ENCODE results near the gene ENHO. TPM values are rescaled to one million over a fixed set of nuclear protein-coding genes. Genes with fewer than 3 reads are reported as not detected.

The ENHO gene
- total RNA-seq, 2 experiments from 2014 or later, result 0.45 TPM; not detected in 1

GRCh38 chr9:34499076-34499475 lies 23.7 kb downstream of the ENHO start:
- H3K27me3 Mint-ChIP-seq, result peaks cover 3% of the 10 kb centered on the region
- no peaks in the 10 kb centered on the region for H3K4me1 Mint-ChIP-seq (ENCODE audit: low read depth)
- Histone ChIP-seq H3K9me3 (ENCODE audit: control insufficient read depth in 1 of 2, insufficient read depth in 1 of 2, low read length in 2 of 2) (no peaks in the 10 kb centered on the region), H3K27ac (ENCODE audit: low read depth in 1 of 2, low read length in 2 of 2) (no peak overlapping the region), H3K4me3 (ENCODE audit: low read length) (no peak overlapping the region), H3K36me3 (ENCODE audit: insufficient read depth, low read length) (no peaks in the 10 kb centered on the region), H3K4me1 (ENCODE audit: insufficient read depth, low read length) (peaks cover 3% of the 10 kb centered on the region), H3K27me3 (ENCODE audit: control insufficient read depth in 1 of 2, insufficient read depth in 2 of 2, low read length in 2 of 2) (peaks cover 0 to under 1% of the 10 kb centered on the region in 2 experiments)
- DNase-seq (no peak), ATAC-seq (ENCODE audit: poor library complexity) (no peak)
- no peaks in the 10 kb centered on the region for H3K9me3 Mint-ChIP-seq
- intact Hi-C loops (cut with DNase I, micrococcal nuclease), result no loop called here
- CTCF ChIA-PET, result no interaction called here
- no peaks in the 10 kb centered on the region for H3K36me3 Mint-ChIP-seq (ENCODE audit: low read depth)
- H3K27ac Mint-ChIP-seq, result no peak overlapping the region
- no peak overlapping the region for H3K4me3 Mint-ChIP-seq
- POLR2A ChIA-PET, result no interaction called here
- no peak for TF ChIP-seq CTCF (IDR thresholded peaks at IDR 0.05)

- intact Hi-C loops (cut with DNase I, micrococcal nuclease), result no loop called here
- Mint-ChIP-seq H3K27ac (no peak overlapping the region), H3K36me3 (ENCODE audit: low read depth) (no peaks in the 10 kb centered on the region), H3K27me3 (peaks cover 6% of the 10 kb centered on the region), H3K4me1 (ENCODE audit: low read depth) (no peaks in the 10 kb centered on the region), H3K9me3 (no peaks in the 10 kb centered on the region), H3K4me3 (no peak overlapping the region)
- peaks cover 3% of the 10 kb centered on the region for H3K4me1 ChIP-seq (ENCODE audit: insufficient read depth, low read length)
- DNase-seq, result no peak
- H3K36me3 ChIP-seq (ENCODE audit: insufficient read depth, low read length), result no peaks in the 10 kb centered on the region
- no peaks in the 10 kb centered on the region for H3K9me3 ChIP-seq (ENCODE audit: control insufficient read depth in 1 of 2, insufficient read depth in 1 of 2, low read length in 2 of 2)
- no peak overlapping the region for H3K4me3 ChIP-seq (ENCODE audit: low read length)
- ChIA-PET POLR2A (no interaction called here), CTCF (no interaction called here)
- H3K27me3 ChIP-seq (ENCODE audit: control insufficient read depth in 1 of 2, insufficient read depth in 2 of 2, low read length in 2 of 2), result peaks cover 0 to 2% of the 10 kb centered on the region in 2 experiments
- no peak for ATAC-seq (ENCODE audit: poor library complexity)
- no peak overlapping the region for H3K27ac ChIP-seq (ENCODE audit: low read depth in 1 of 2, low read length in 2 of 2)
- no peak for TF ChIP-seq CTCF (IDR thresholded peaks at IDR 0.05)
Observed at GRCh38 chr9:34498553-34498952, 24.2 kb downstream of the ENHO start.

- no peak overlapping the region for H3K27ac Mint-ChIP-seq
- Histone ChIP-seq H3K4me1 (ENCODE audit: insufficient read depth, low read length) (peaks cover 3% of the 10 kb centered on the region), H3K27ac (ENCODE audit: low read depth in 1 of 2, low read length in 2 of 2) (no peak overlapping the region), H3K9me3 (ENCODE audit: control insufficient read depth in 1 of 2, insufficient read depth in 1 of 2, low read length in 2 of 2) (no peaks in the 10 kb centered on the region), H3K4me3 (ENCODE audit: low read length) (no peak overlapping the region), H3K27me3 (ENCODE audit: control insufficient read depth in 1 of 2, insufficient read depth in 2 of 2, low read length in 2 of 2) (peaks cover 4 to 8% of the 10 kb centered on the region in 2 experiments), H3K36me3 (ENCODE audit: insufficient read depth, low read length) (no peaks in the 10 kb centered on the region)
- no peaks in the 10 kb centered on the region for H3K9me3 Mint-ChIP-seq
- H3K36me3 Mint-ChIP-seq (ENCODE audit: low read depth), result no peaks in the 10 kb centered on the region
- ChIA-PET CTCF (interaction anchor here (1.3 to 1.5 kb wide), 2 partner anchors 37 to 58 kb away, joined by 3 read pairs; no protein-coding TSS in a partner anchor), POLR2A (no interaction called here)
- DNase-seq (no peak), ATAC-seq (ENCODE audit: poor library complexity) (no peak)
- no peak for TF ChIP-seq CTCF (IDR thresholded peaks at IDR 0.05)
- peaks cover 20% of the 10 kb centered on the region for H3K27me3 Mint-ChIP-seq
- no peak overlapping the region for H3K4me3 Mint-ChIP-seq
- no peaks in the 10 kb centered on the region for H3K4me1 Mint-ChIP-seq (ENCODE audit: low read depth)
- intact Hi-C loops (cut with DNase I, micrococcal nuclease), result no loop called here
Observed at GRCh38 chr9:34496149-34496712, 26.6 kb downstream of the ENHO start.

All from CD4-positive, alpha-beta T cell (primary cell).